HEK293 (cell line): ENCODE data around the gene MBLAC2.

Source experiments
- CTCF ChIA-PET: fragments of 350-600 bp; formaldehyde crosslinking; extraction: SDS; loops from one replicate; lab custom pipeline; 2021; ENCODE audit warnings: antibody characterized with exemption; lab: Yijun Ruan, JAX
- POLR2A ChIA-PET: fragments of 300-600 bp; formaldehyde crosslinking; extraction: SDS; loops from one replicate; lab custom pipeline; 2020; ENCODE audit warnings: antibody characterized with exemption, inconsistent platforms; lab: Yijun Ruan, JAX
- H3K27ac ChIP-seq: fragments of 200-500 bp; sonication (Bioruptor generic); 2 replicates; pipeline ENCODE4 v1.5.1; 2014; ENCODE audit warnings: low read depth, low read length, control low read depth, inconsistent platforms; ENCODE audit errors: extremely low read depth
- H3K36me3 ChIP-seq, 2 experiments: fragments of 200-500 bp in 1 of 2; sonication (Bioruptor generic) in 1 of 2; 1 replicate in 1 of 2; 2 replicates in 1 of 2; pipeline ENCODE4 v1.5.1; 2014 to 2017; ENCODE audit warnings: inconsistent platforms in 2 of 2, low read length in 2 of 2; ENCODE audit not compliant: control insufficient read depth in 2 of 2, insufficient read depth in 1 of 2
- H3K4me1 ChIP-seq: fragments of 200-500 bp; sonication (Bioruptor generic); 2 replicates; pipeline ENCODE4 v1.5.1; 2014; ENCODE audit warnings: mild to moderate bottlenecking, low read length, inconsistent platforms; ENCODE audit not compliant: control insufficient read depth, insufficient read depth
- H3K4me3 ChIP-seq: 2 replicates; pipeline ENCODE4 v1.5.1; 2011; ENCODE audit warnings: low read depth, mild to moderate bottlenecking, control low read depth, low read length, moderate library complexity
- H3K9me3 ChIP-seq: fragments of 200-500 bp; sonication (Bioruptor generic); 2 replicates; pipeline ENCODE4 v1.5.1; 2014; ENCODE audit warnings: low read depth, low read length, inconsistent platforms; ENCODE audit not compliant: control insufficient read depth, insufficient read depth
- CTCF ChIP-seq: fragments of 450-650 bp; formaldehyde crosslinking; IDR thresholded peaks from 2 replicates; pipeline ENCODE4 v1.5.1; 2016; ENCODE audit warnings: missing biosample characterization, missing genetic modification characterization
- ZBTB26 ChIP-seq: fragments of 450-650 bp; formaldehyde crosslinking; optimal IDR thresholded peaks from 2 replicates; pipeline ENCODE3; 2016; ENCODE audit warnings: missing biosample characterization, mild to moderate bottlenecking, missing genetic modification characterization
- ZNF416 ChIP-seq: fragments of 450-650 bp; formaldehyde crosslinking; IDR thresholded peaks from 2 replicates; pipeline ENCODE4 v1.5.1; 2016; ENCODE audit warnings: missing biosample characterization, missing genetic modification characterization
- ZNF518A ChIP-seq: fragments of 450-650 bp; formaldehyde crosslinking; conservative IDR thresholded peaks from 2 replicates; pipeline ENCODE4 v1.5.1; 2016; ENCODE audit warnings: low read depth, missing biosample characterization, missing genetic modification characterization
- ZNF621 ChIP-seq: fragments of 450-650 bp; formaldehyde crosslinking; IDR thresholded peaks from 2 replicates; pipeline ENCODE4 v1.5.1; 2017; ENCODE audit warnings: missing biosample characterization, missing genetic modification characterization
- ZNF623 ChIP-seq: fragments of 450-650 bp; formaldehyde crosslinking; IDR thresholded peaks from 2 replicates; pipeline ENCODE4 v1.5.1; 2016; ENCODE audit warnings: missing biosample characterization, missing genetic modification characterization
- ZNF692 ChIP-seq: fragments of 450-650 bp; formaldehyde crosslinking; IDR thresholded peaks from 2 replicates; pipeline ENCODE4 v1.5.1; 2016; ENCODE audit warnings: missing biosample characterization, missing genetic modification characterization
- TF ChIP-seq, protein P1 (sequence below): fragments of 450-650 bp; formaldehyde crosslinking; IDR thresholded peaks from 2 replicates; pipeline ENCODE4 v1.5.1; 2016; ENCODE audit warnings: missing biosample characterization, missing genetic modification characterization

Gene MBLAC2

DNA sequence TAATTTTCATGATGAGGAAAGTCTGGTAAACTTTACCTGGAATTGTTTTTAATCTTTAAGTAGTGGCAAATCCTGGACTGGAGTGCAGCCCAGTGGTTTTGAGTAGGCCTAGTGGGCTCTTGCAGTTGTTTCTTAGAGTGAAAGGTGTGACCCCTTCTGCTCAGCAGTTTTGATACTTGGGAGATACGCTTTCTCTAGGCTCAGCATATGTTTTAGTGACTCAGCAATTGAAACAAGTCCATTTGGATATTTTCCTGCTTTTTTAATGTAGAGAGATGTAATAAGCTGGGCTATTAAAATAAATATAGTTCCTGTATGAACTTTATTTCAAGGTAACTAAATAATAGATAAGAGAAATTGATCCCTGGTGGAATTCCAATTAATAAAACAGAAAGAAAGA, 6.1 kb upstream of the MBLAC2 start:
- TF ChIP-seq ZBTB26 (tag by site-specific recombination) (no peak), ZNF518A (tag by site-specific recombination) (no peak), ZNF623 (tag by site-specific recombination) (no peak), CTCF (tag by site-specific recombination) (no peak), ZNF692 (tag by site-specific recombination) (no peak)
- TF ChIP-seq, protein P1, sequence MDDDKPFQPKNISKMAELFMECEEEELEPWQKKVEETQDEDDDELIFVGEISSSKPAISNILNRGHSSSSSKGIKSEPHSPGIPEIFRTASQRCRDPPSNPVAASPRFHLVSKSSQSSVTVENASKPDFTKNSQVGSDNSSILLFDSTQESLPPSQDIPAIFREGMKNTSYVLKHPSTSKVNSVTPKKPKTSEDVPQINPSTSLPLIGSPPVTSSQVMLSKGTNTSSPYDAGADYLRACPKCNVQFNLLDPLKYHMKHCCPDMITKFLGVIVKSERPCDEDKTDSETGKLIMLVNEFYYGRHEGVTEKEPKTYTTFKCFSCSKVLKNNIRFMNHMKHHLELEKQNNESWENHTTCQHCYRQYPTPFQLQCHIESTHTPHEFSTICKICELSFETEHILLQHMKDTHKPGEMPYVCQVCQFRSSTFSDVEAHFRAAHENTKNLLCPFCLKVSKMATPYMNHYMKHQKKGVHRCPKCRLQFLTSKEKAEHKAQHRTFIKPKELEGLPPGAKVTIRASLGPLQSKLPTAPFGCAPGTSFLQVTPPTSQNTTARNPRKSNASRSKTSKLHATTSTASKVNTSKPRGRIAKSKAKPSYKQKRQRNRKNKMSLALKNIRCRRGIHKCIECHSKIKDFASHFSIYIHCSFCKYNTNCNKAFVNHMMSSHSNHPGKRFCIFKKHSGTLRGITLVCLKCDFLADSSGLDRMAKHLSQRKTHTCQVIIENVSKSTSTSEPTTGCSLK: no peak
- H3K9me3 ChIP-seq: no peaks in the 10 kb centered on the region
- ChIA-PET CTCF (no interaction called here), POLR2A (interaction anchor here (0.9 kb wide), 1 partner anchor 71 kb away, joined by 3 read pairs; the partner anchor contains the start of gene CETN3)
- no peak overlapping the region for H3K27ac ChIP-seq
- no peaks in the 10 kb centered on the region for H3K36me3 ChIP-seq
- no peak overlapping the region for H3K4me3 ChIP-seq
- H3K4me1 ChIP-seq: no peaks in the 10 kb centered on the region

GRCh38 chr5:90479611-90480385, 5.2 kb upstream of the MBLAC2 start:
- ChIA-PET CTCF (no interaction called here), POLR2A (no interaction called here)
- no peaks in the 10 kb centered on the region for H3K4me1 ChIP-seq
- H3K27ac ChIP-seq: no peak overlapping the region
- no peak overlapping the region for H3K4me3 ChIP-seq
- TF ChIP-seq ZNF621 (tag by site-specific recombination): no peak
- no peak for TF ChIP-seq ZNF416 (tag by site-specific recombination)
- H3K9me3 ChIP-seq: no peaks in the 10 kb centered on the region
- no peaks in the 10 kb centered on the region for H3K36me3 ChIP-seq
